ENCODE measurements around the gene C17orf67.

GRCh38 chr17:56777859-56778258 is 55.9 kb downstream of the C17orf67 start:
- TF ChIP-seq ZNF655 (CRISPR knock-in tag; IDR thresholded peaks at IDR 0.05): no peak
- TF ChIP-seq ZBTB17 (CRISPR knock-in tag; IDR thresholded peaks at IDR 0.05): no peak
- no peak for TF ChIP-seq HDAC2 (IDR thresholded peaks at IDR 0.05)
- TF ChIP-seq PREB (CRISPR knock-in tag; IDR thresholded peaks at IDR 0.05): no peak
- TF ChIP-seq EZH2 (IDR thresholded peaks at IDR 0.05; ENCODE audit: borderline replicate concordance, low read depth, low read length): no peak

Measured in K562 (cell line).